K562 (cell line): ENCODE measurements around the gene PPP1R37. TPM values are rescaled to one million over a fixed set of nuclear protein-coding genes. Genes with fewer than 3 reads are reported as not detected.

Experiments used
- ATAC-seq: fragments of 200-7000 bp; cut with Tn5 transposase; 3 replicates; pipeline ENCODE4 v1.9.1; 2020; ENCODE audit warnings: moderate library complexity
- BruUV-seq: library from RNA; stranded (reverse); fragments of 400-500 nt; replicated peaks from 2 replicates; lab custom pipeline; 2021; lab: Mats Ljungman, UMichigan
- CTCF ChIA-PET: fragments of 300-600 bp; formaldehyde crosslinking; extraction: SDS; loops from one replicate; lab custom pipeline; 2021; ENCODE audit warnings: low intra/inter-chr PET ratio; lab: Yijun Ruan, JAX
- POLR2A ChIA-PET: fragments of 300-600, 350-650 bp; sonication (Branson Sonifier 250); formaldehyde crosslinking; extraction: SDS; loops from one replicate; lab custom pipeline; 2021; ENCODE audit warnings: antibody characterized with exemption, inconsistent platforms; lab: Yijun Ruan, JAX
- DNase-seq, 4 experiments: peaks; one replicate each; pipeline versions ENCODE4 v3.0.0 to v3.0.0-alpha.2; 2011 to 2018; ENCODE audit warnings: low spot score in 3 of 4, mixed read lengths in 3 of 4; ENCODE audit errors: extremely low read depth in 1 of 4
- FAIRE-seq: peaks from 2 replicates; lab custom pipeline; 2011; peaks lifted over from hg19 to GRCh38; lab: Jason Lieb, UNC
- H2AFZ ChIP-seq: 2 replicates; pipeline ENCODE4 v1.6.0; 2011; ENCODE audit warnings: low read depth, low read length, control low read depth, inconsistent platforms
- H3K27ac ChIP-seq: fragments of 200-600 bp; 3 replicates; pipeline ENCODE4 v1.8.0; 2011; ENCODE audit warnings: low read depth, mild to moderate bottlenecking, control low read depth, inconsistent platforms, low read length, moderate library complexity, mixed read lengths; ENCODE audit errors: extremely low read depth
- H3K27me3 ChIP-seq, 2 experiments: fragments of 300-600 bp in 1 of 2; 2 replicates in 1 of 2; 3 replicates in 1 of 2; pipeline versions ENCODE4 v1.6.0 to v1.8.0; 2011; ENCODE audit warnings: inconsistent platforms in 2 of 2, low read length in 2 of 2, mild to moderate bottlenecking in 1 of 2, mixed read lengths in 1 of 2, moderate library complexity in 1 of 2; ENCODE audit not compliant: control insufficient read depth in 2 of 2, insufficient read depth in 2 of 2
- H3K36me3 ChIP-seq: fragments of 300-600 bp; 3 replicates; pipeline ENCODE4 v1.8.0; 2011; ENCODE audit warnings: mild to moderate bottlenecking, low read length, inconsistent platforms; ENCODE audit not compliant: control insufficient read depth, insufficient read depth
- H3K4me1 ChIP-seq, 2 experiments: fragments of 200-600 bp in 1 of 2; replicated peaks in 1 of 2; 2 replicates in 1 of 2; 3 replicates in 1 of 2; pipeline versions ENCODE4 v1.5.1 to v1.8.0; 2011; ENCODE audit warnings: inconsistent platforms in 2 of 2, low read length in 2 of 2, mild to moderate bottlenecking in 1 of 2, mixed read lengths in 1 of 2, moderate library complexity in 1 of 2; ENCODE audit not compliant: control insufficient read depth in 2 of 2, insufficient read depth in 2 of 2
- H3K4me2 ChIP-seq: 2 replicates; pipeline ENCODE4 v1.6.1; 2011; ENCODE audit warnings: low read length, control low read depth, inconsistent platforms, mixed read lengths; ENCODE audit not compliant: insufficient read depth
- H3K4me3 ChIP-seq: fragments of 200-600 bp; sonication (generic), shearing (Covaris generic); 2 replicates; pipeline ENCODE4 v1.5.1; 2016; ENCODE audit warnings: control low read depth, inconsistent platforms
- H3K79me2 ChIP-seq: fragments of 200-600 bp; 3 replicates; pipeline ENCODE4 v1.8.0; 2011; ENCODE audit warnings: low read length, inconsistent platforms; ENCODE audit not compliant: control insufficient read depth, insufficient read depth
- H3K9ac ChIP-seq, 2 experiments: 2 replicates each; pipeline versions ENCODE4 v1.6.0 to v1.6.1; 2011; ENCODE audit warnings: low read depth in 2 of 2, low read length in 2 of 2, control low read depth in 1 of 2, inconsistent platforms in 1 of 2, mild to moderate bottlenecking in 1 of 2, mixed read lengths in 1 of 2; ENCODE audit not compliant: insufficient read depth in 1 of 2
- H3K9me1 ChIP-seq: one replicate; pipeline ENCODE4 v1.6.0; 2011; ENCODE audit warnings: inconsistent platforms, mild to moderate bottlenecking, low read length, moderate library complexity; ENCODE audit not compliant: control insufficient read depth, insufficient read depth
- H3K9me3 ChIP-seq: replicated peaks from 2 replicates; pipeline ENCODE4 v1.5.1; 2011; ENCODE audit warnings: low read depth, low read length, inconsistent platforms; ENCODE audit not compliant: control insufficient read depth, insufficient read depth
- H4K20me1 ChIP-seq: replicated peaks from 2 replicates; pipeline ENCODE4 v1.6.1; 2011; ENCODE audit warnings: low read length, inconsistent platforms, mixed read lengths; ENCODE audit not compliant: control insufficient read depth, insufficient read depth
- FOXA1 ChIP-seq: fragments of 450-650 bp; IDR thresholded peaks from 2 replicates; pipeline ENCODE4 v1.6.1; 2016; ENCODE audit warnings: mild to moderate bottlenecking, borderline replicate concordance
- FOXA3 ChIP-seq, 2 experiments: fragments of 450-650 bp in 1 of 2; sonication (generic) in 1 of 2; formaldehyde crosslinking; IDR thresholded peaks in 1 of 2; conservative IDR thresholded peaks in 1 of 2; 2 replicates each; pipeline versions ENCODE4 v1.4.0 to v1.8.0; 2020 to 2022; ENCODE audit warnings: mild to moderate bottlenecking in 2 of 2, missing genetic modification reagents in 1 of 2
- KDM1A ChIP-seq, 2 experiments: fragments of 450-650 bp; IDR thresholded peaks; 2 replicates each; pipeline ENCODE4 v1.6.1; 2016; ENCODE audit warnings: mild to moderate bottlenecking in 2 of 2
- KDM4B ChIP-seq, 2 experiments: fragments of 450-650 bp in 1 of 2; sonication (generic) in 1 of 2; IDR thresholded peaks; 2 replicates each; pipeline ENCODE4 v1.6.1; 2016 to 2017; ENCODE audit warnings: borderline replicate concordance in 2 of 2, antibody characterized with exemption in 1 of 2, low read depth in 1 of 2, mild to moderate bottlenecking in 1 of 2
- KDM5B ChIP-seq: fragments of 200-600 bp; sonication (generic); IDR thresholded peaks from 2 replicates; pipeline ENCODE4 v1.6.1; 2012; ENCODE audit warnings: low read depth, mild to moderate bottlenecking, moderate library complexity, low read length, control low read depth, inconsistent platforms; ENCODE audit not compliant: insufficient replicate concordance
- MCM5 ChIP-seq: fragments of 450-650 bp; IDR thresholded peaks from 2 replicates; pipeline ENCODE4 v1.6.1; 2016; ENCODE audit warnings: low read depth
- NBN ChIP-seq: fragments of 450-650 bp; IDR thresholded peaks from 2 replicates; pipeline ENCODE4 v1.6.1; 2016; ENCODE audit warnings: low read depth, mild to moderate bottlenecking
- OTX1 ChIP-seq: fragments of 450-650 bp; formaldehyde crosslinking; IDR thresholded peaks from 2 replicates; pipeline ENCODE4 v1.4.0; 2022; ENCODE audit warnings: mild to moderate bottlenecking
- PML ChIP-seq: IDR thresholded peaks from 2 replicates; pipeline ENCODE4 v1.6.1; 2012; ENCODE audit warnings: low read length, inconsistent platforms
- RNF219 ChIP-seq: fragments of 250-450 bp; sonication (Bioruptor Pico); IDR thresholded peaks from 2 replicates; pipeline ENCODE4 v1.5.0; 2022; ENCODE audit warnings: mild to moderate bottlenecking
- SIN3B ChIP-seq: fragments of 450-650 bp; IDR thresholded peaks from 2 replicates; pipeline ENCODE4 v1.6.1; 2017; ENCODE audit warnings: low read depth, mild to moderate bottlenecking, moderate library complexity
- SRSF7 ChIP-seq: fragments of 200-400 bp; formaldehyde crosslinking; optimal IDR thresholded peaks from 2 replicates; pipeline ENCODE3; 2017; ENCODE audit warnings: mild to moderate bottlenecking, low read depth, low read length
- TCF15 ChIP-seq: fragments of 250-450 bp; sonication (Bioruptor Pico); IDR thresholded peaks from 2 replicates; pipeline ENCODE4 v1.8.0; 2022; ENCODE audit warnings: moderate library complexity, mild to moderate bottlenecking, inconsistent platforms
- TEAD2 ChIP-seq: fragments of 450-650 bp; IDR thresholded peaks from 2 replicates; pipeline ENCODE4 v1.6.1; 2016; ENCODE audit warnings: missing genetic modification characterization, control low read depth, missing compliant biosample characterization
- ZNF124 ChIP-seq: sonication (generic); formaldehyde crosslinking; IDR thresholded peaks from 2 replicates; pipeline ENCODE4 v1.8.1; 2022; ENCODE audit warnings: missing genetic modification reagents
- ZNF23 ChIP-seq: fragments of 250-450 bp; sonication (Bioruptor Pico); IDR thresholded peaks from 2 replicates; pipeline ENCODE4 v1.4.0; 2020; ENCODE audit warnings: mild to moderate bottlenecking
- WGBS: fragments of 100-300 bp; shearing (Covaris generic); methylation state at CpG from one replicate; pipeline ENCODE4 v1.1.6; 2016; ENCODE audit warnings: low coverage, mixed read lengths; ENCODE audit not compliant: insufficient coverage; ENCODE audit errors: missing lambda C conversion rate; 5-methylcytosine and 5-hydroxymethylcytosine counted together
- in situ Hi-C: fragments of 300-500 bp; cut with MboI; formaldehyde crosslinking; loops from 4 replicates; pipeline ENCODE4 v1.15.0; 2018; ENCODE audit warnings: inconsistent platforms, mixed read lengths
- intact Hi-C: fragments of 100-400 bp; cut with micrococcal nuclease; formaldehyde crosslinking; loops from 2 replicates; pipeline ENCODE4 v1.14.2; 2022
- polyA plus RNA-seq, 8 experiments: library from polyadenylated mRNA; depleted of rRNA in 4 of 8; stranded (reverse) in 5 of 8; unstranded in 3 of 8; fragments of >200 nt; fragmentation: Nextera tagmentation in 2 of 8; fragmentation: Illumina TruSeq in 1 of 8; extraction: Ambion mirVana in 2 of 8; extraction: Trizol in 1 of 8; gene quantifications; 2 replicates each; pipeline versions ENCODE4 v1.2.1 to v1.2.3, GENCODE V29; 2011 to 2014; ENCODE audit warnings: inconsistent platforms in 1 of 8, missing spikeins in 1 of 8
- total RNA-seq, 7 experiments: library from RNA; depleted of rRNA in 6 of 7; stranded (reverse); fragments of >200 nt in 6 of 7; fragmentation: Illumina TruSeq in 2 of 7; extraction: Trizol in 2 of 7; gene quantifications; 2 replicates each; pipeline versions ENCODE4 v1.2.1 to v1.2.3, GENCODE V29; 2011 to 2021; ENCODE audit warnings: low replicate concordance in 1 of 7
- TF ChIP-seq, protein P1 (sequence below): sonication (generic); IDR thresholded peaks from 2 replicates; pipeline ENCODE4 v1.6.1; 2016
- TF ChIP-seq, protein P2 (sequence below): fragments of 450-650 bp; formaldehyde crosslinking; IDR thresholded peaks from 2 replicates; pipeline ENCODE4 v1.4.0; 2022; ENCODE audit warnings: mild to moderate bottlenecking, moderate library complexity

The PPP1R37 gene
- total and polyA plus RNA-seq, 9 of the 15 experiments (the other 6 are each of a cell fraction or from before 2014, with no cell fraction given) = 0.04 to 20.3 (median 7.3) TPM

- Histone ChIP-seq H3K9ac (no peak overlapping the region), H3K4me3 (no peak overlapping the region), H3K27ac (no peak overlapping the region), H3K9me1 (peaks cover 7% of the 10 kb centered on the region), H2AFZ (no peak overlapping the region), H3K9me3 (no peaks in the 10 kb centered on the region), H3K4me1 (peaks cover 10 to 26% of the 10 kb centered on the region in 2 experiments), H4K20me1 (peaks cover 27% of the 10 kb centered on the region), H3K4me2 (no peak overlapping the region), H3K79me2 (peaks cover 42% of the 10 kb centered on the region), H3K36me3 (peaks cover 11% of the 10 kb centered on the region; the same call in 1 of the 3 replicates), H3K27me3 (no peaks in the 10 kb centered on the region)
- in situ Hi-C loops = no loop called here
- 94% methylated on average over 5 of the region's 5 CpGs for WGBS
- ChIA-PET CTCF (no interaction called here), POLR2A (no interaction called here)
- no TSS peak for BruUV-seq
- no peak for ATAC-seq
- intact Hi-C loops = no loop called here
- TF ChIP-seq KDM4B (IDR thresholded peaks at IDR 0.05; ENCODE audit: borderline replicate concordance in 2 of 2, low read depth in 1 of 2) (no peak), SRSF7 (no peak), KDM1A (IDR thresholded peaks at IDR 0.05) (no peak), FOXA1 (no peak), TEAD2 (tag) (no peak), PML (no peak), ZNF23 (CRISPR knock-in tag) (no peak), MCM5 (no peak), RNF219 (CRISPR knock-in tag) (no peak), FOXA3 (CRISPR knock-in tag; conservative IDR thresholded peaks at IDR 0.05 in 1 of 2, IDR thresholded peaks at IDR 0.05 in 1 of 2) (no peak), NBN (no peak), ZNF124 (CRISPR knock-in tag) (no peak), KDM5B (no peak), TCF15 (CRISPR knock-in tag) (no peak), SIN3B (no peak), OTX1 (CRISPR knock-in tag) (no peak)
- TF ChIP-seq, protein P1, sequence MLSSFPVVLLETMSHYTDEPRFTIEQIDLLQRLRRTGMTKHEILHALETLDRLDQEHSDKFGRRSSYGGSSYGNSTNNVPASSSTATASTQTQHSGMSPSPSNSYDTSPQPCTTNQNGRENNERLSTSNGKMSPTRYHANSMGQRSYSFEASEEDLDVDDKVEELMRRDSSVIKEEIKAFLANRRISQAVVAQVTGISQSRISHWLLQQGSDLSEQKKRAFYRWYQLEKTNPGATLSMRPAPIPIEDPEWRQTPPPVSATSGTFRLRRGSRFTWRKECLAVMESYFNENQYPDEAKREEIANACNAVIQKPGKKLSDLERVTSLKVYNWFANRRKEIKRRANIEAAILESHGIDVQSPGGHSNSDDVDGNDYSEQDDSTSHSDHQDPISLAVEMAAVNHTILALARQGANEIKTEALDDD = no peak
- TF ChIP-seq, protein P2, sequence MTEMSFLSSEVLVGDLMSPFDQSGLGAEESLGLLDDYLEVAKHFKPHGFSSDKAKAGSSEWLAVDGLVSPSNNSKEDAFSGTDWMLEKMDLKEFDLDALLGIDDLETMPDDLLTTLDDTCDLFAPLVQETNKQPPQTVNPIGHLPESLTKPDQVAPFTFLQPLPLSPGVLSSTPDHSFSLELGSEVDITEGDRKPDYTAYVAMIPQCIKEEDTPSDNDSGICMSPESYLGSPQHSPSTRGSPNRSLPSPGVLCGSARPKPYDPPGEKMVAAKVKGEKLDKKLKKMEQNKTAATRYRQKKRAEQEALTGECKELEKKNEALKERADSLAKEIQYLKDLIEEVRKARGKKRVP (CRISPR knock-in tag) = no peak
- FAIRE-seq = no peak
- no peak for DNase-seq
These were observed 35.8 kb downstream of the PPP1R37 start for GRCh38 chr19:45128806-45129205.
